ENCODE results near the gene EVC.

Gene EVC

GRCh38 chr4:5755161-5755560 is 44.2 kb downstream of the EVC start:
- DNase-seq (ENCODE audit: low spot score) = peak; percentile 1

DNA sequence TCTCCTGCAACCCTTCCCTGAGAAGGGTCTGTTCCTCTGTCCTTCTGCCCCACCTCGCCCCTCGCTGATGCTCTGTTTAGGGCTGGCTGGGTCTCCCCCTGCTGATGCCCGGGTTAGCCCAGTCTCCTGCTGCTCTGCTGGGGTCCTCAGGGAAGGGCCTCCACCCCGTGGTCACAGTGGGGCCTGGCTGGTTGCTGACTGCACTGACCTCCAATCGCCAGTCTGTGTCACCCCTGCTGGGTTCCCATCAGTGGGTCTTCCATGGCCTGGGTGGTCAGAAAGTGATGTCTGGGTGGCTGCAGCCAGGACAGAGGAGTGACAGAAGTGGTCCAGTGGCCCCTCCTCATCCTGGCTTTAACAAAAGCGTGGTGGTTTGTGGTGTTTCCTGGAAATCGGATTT is 44.7 kb downstream of the EVC start:
- peak; percentile 1 for DNase-seq (ENCODE audit: low spot score)

- DNase-seq (ENCODE audit: low spot score) = no peak
These were observed 45.3 kb downstream of the EVC start for GRCh38 chr4:5756271-5756670.

GRCh38 chr4:5757091-5757490 is 46.1 kb downstream of the EVC start:
- DNase-seq (ENCODE audit: low spot score) = no peak

GRCh38 chr4:5757536-5757935 is 46.5 kb downstream of the EVC start:
- DNase-seq (ENCODE audit: low spot score) = no peak

DNA sequence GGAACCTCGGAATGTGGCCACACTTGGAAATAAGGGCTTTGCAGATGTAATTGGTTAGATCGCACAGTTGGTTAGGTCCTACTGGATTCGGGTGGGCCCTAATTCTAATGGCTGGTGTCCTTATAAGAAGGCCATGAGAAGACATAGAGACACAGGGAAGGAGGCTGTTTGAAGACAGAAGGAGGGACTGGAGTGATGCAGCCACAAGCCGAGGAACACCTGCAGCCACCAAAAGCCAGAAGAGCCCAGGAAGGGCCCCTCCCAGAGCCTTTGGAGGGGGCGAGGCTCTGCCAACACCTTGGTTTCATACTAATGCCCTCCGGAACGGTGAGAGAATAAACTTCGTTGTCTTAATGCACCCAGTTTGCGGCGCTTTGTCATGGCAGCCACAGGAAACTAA is 47.0 kb downstream of the EVC start:
- no peak for DNase-seq (ENCODE audit: low spot score)

DNA sequence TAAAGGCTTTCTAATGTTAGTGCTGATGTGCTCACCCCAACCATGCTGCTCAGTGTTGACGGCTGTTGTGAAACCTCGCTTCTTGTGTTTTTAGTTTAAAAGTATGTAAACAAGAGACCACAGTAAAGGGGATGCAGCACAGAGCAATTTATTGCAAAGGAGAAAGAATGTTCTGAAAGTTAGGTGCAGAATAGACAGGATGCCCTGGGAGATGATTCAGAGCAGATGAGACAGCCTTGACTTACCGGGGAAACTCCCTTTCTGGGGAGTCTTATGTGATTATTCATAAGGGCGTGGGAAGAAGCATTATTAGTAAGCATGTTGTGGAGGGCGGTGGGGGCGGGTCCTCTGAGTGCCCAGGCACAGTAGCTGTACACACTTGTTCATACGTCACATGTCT is 47.7 kb downstream of the EVC start:
- peak; percentile 85 for DNase-seq (ENCODE audit: low spot score)

- DNase-seq (ENCODE audit: low spot score) = peak; percentile 0
These were observed 48.5 kb downstream of the EVC start for GRCh38 chr4:5759236-5760075.

- peak; percentile 0 for DNase-seq (ENCODE audit: low spot score)
These were observed 49.2 kb downstream of the EVC start for GRCh38 chr4:5760246-5760645.

GRCh38 chr4:5760936-5761480 is 50.0 kb downstream of the EVC start:
- DNase-seq (ENCODE audit: low spot score) = peak; percentile 1

DNA sequence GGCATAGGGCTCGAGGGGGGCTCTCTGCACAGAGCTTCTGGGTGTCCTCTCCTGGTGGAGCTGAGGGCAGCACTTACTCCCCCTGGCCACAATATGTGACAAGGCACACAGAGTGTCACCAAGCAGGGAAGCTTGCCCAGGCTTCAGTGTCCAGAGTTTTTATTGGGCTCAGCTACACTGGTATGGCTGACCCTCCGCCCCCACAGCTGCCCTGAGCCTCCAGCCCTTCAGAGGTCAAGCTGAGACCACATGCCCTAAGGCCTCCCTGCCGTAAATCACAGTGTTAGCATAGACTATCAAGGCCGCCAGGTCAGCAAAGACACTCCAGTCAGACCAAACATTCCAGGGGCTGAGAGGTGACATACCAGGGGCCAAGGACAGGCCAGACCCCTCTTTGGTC is 59.0 kb downstream of the EVC start:
- DNase-seq (ENCODE audit: low spot score) = no peak

DNA sequence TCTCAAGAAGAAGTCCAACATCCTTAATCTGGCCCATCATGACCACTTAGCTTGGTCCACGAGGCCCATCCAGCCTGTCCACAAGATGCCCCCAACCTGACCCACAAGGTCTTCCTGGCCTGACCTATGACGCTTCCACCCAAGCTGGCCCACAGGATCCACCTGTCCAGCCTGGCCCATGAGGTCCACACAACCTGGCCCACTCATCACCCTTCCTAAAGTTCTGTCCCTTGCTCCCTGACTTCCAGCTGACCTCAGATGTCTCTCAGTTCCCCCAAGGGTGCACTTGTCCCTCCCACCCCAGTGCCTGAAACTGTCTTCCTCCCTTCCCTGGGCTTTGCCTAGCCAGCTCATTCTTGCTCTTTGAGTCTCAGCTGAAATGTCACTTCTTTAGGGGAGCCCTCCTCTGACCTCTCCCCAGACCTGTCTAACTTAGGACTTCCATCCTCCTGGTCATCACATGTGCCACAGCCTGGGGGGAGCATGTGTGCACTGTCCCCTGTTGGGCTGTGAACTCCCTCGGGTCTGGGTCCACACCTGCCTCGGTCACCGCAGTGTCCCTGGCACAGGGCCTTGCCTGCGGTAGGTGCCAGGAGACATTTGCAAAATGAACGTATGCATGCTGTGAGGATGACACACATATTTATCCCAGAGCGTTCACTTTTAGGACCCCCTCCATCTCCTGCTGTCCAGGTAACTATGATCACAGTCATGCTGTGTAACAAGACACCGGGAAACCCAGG is 61.7 kb downstream of the EVC start:
- no peak for DNase-seq (ENCODE audit: low spot score)

DNA sequence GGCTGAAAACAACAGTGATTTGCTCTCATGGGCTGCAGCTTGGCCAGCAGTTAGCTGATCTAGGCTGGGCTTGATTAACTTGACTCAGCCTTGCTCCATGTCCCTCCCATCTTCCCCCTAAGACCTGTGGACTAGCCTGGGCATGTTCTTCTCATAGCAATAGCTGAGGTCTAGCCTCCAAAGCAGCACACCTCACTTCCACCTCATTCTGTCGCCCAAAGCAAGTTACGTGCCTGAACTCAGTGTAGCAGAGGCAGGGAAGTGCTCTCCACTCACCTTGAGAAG is 62.2 kb downstream of the EVC start:
- no peak for DNase-seq (ENCODE audit: low spot score)

DNA sequence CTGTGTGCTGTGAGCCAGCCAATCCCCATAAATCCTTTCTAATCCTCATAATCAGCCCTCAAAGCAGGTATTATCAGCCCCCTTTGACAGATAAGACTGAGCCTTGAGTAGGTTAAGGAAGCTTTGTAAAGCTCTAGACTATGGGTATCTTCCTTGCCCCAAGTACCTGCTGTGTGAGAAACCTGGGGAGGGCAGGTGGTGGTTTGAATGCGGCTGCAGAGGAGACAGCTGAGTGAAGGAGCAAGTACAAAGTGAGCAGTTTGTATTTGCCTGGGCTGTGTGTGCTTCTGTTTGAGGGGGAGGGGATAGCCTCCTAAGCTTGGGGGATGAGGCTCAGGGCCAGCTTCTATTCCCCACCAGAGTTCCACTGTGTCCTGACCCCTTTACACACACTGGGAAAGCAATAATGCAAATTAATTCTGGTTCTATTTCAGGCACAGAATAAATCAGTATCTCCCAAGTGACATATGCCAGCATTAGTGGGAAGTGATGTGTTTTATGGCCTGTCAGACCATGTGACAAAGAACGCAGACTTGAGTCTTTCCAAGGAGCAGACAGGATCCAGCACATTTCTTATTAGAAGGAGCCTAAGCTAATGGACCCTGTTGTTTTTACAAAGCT is 63.5 kb downstream of the EVC start:
- DNase-seq (ENCODE audit: low spot score) = no peak

- DNase-seq (ENCODE audit: low spot score) = no peak
These were observed 65.5 kb downstream of the EVC start for GRCh38 chr4:5776510-5776909.

DNA sequence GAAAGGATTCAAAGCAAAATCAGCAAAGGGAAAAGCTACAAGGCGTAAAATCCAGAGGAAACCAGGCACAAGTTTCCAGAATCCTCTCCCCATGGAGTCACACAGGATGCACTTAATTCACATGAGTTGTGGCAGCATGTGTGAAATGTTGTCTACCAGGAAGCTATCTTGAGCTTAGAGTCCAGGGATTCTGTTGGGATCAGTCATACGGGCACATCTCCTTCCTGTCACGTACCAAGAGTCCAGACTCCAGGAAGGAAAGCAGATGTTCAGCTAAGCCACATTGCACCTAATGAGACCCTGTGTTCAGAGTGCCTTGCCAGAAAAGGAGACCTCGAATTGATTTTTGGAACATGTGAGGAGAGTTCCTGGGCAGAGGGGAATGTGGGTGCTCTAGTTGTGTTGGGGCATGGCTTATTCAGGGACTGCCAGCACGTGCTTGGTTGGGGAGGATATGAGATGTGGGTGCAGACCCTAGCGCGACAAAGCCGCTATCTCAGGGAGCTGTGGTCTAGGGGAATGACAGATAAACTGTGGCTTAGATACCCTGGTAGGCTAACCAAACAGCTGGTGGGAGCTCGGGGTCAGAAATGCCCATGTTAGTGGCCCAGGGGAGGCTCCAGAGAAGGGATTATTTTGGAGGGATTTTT is 70.0 kb downstream of the EVC start:
- DNase-seq (ENCODE audit: low spot score) = no peak

GRCh38 chr4:5781691-5782090 is 70.7 kb downstream of the EVC start:
- DNase-seq (ENCODE audit: low spot score) = no peak

- no peak for DNase-seq (ENCODE audit: low spot score)
These were observed 72.0 kb downstream of the EVC start for GRCh38 chr4:5782829-5783476.

- DNase-seq (ENCODE audit: low spot score) = no peak
These were observed 72.5 kb downstream of the EVC start for GRCh38 chr4:5783486-5783885.

DNA sequence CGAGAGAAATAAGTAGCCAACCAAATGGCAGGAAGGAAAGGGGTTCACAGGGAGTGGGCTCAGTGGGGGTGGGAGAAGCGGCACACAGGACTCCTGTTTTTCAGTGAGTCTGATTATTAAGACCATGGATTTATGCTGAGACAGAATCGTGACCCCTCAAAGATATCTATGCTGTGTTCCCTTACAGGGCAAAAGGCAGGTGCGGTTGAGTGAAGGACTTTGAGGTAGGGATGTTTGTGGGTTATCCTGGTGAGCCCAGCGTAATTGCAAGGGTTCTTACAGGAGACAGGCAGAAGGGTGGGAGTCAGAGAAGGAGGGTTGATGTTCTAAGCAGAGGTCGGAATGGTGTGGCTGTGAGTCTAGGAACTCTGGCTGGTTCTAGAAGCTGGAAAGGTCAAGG is 73.0 kb downstream of the EVC start:
- no peak for DNase-seq (ENCODE audit: low spot score)

GRCh38 chr4:5784960-5785611 is 74.1 kb downstream of the EVC start:
- no peak for DNase-seq (ENCODE audit: low spot score)

Measured in AG08396 (cell line).